GM18861 (cell line): ENCODE data around the gene TTC9B.

Experiments
- ATAC-seq: cut with Tn5 transposase; IDR thresholded peaks from one replicate; pipeline ENCODE4 v1.9.1; 2021; ENCODE audit not compliant: unreplicated experiment

Gene TTC9B

DNA sequence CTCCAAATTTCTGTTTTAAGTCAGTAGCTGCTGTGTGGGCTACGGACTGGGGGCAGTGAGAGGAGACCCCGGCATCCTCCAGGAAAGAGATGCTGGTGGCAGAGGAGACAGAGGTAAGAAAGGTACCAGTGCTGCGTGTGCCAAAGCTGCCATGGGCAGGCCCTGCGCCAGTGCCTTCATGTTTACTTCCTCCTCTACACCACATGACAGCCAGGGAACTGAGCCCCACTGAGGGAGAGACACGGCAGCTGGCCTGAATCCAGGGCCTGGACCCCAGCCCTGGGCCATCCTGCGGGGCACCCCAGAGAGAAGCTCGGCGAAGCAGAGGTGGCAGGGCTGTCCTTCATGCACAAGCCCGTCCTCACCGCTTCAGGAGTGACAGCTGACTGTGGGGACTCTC lies 31.0 kb upstream of the TTC9B start:
- ATAC-seq, result no peak

DNA sequence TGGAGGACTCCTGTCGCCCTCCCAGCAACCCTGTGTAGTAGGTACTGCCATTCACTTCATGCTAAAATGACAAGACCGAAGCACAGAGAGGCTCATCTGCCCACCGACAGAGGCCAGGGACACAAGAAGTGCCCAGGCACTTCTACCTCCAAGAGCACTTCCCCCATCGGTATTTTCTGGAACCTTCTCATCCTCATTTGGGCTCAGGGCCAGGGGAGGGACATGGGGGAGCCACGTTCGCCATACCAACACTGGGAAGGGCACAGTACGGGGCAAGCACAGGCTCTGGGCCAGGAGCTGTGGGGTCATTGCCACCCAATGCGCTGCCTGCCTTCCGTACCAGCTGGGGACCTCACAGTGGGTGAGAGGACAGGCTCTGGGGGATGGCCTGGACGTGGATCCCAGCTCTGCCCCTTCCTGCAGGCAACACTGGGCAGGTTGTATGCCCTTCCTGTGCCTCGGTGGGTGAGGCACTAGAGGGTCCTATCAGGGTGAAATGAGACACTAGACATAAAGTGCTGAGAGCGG lies 29.6 kb upstream of the TTC9B start:
- no peak for ATAC-seq

DNA sequence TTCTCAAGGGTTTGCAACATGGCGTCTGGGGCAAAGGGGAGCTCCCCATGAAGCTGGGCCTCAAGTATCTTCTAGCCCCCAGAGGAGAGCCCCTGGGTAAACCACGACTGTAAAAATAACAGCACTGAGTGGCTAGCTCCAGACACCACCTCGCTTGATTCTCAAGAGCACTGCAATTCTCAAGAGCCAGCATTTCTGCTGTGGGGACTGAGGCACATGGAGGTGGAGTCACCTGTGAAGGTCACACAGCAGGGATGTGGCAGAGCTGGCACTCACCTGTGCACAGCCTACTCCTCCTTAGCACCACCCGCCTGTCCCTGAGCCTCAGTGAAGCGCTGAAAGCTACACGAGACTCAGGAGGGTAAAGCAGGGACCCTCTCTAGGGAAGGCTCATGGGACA lies 29.0 kb upstream of the TTC9B start:
- no peak for ATAC-seq

DNA sequence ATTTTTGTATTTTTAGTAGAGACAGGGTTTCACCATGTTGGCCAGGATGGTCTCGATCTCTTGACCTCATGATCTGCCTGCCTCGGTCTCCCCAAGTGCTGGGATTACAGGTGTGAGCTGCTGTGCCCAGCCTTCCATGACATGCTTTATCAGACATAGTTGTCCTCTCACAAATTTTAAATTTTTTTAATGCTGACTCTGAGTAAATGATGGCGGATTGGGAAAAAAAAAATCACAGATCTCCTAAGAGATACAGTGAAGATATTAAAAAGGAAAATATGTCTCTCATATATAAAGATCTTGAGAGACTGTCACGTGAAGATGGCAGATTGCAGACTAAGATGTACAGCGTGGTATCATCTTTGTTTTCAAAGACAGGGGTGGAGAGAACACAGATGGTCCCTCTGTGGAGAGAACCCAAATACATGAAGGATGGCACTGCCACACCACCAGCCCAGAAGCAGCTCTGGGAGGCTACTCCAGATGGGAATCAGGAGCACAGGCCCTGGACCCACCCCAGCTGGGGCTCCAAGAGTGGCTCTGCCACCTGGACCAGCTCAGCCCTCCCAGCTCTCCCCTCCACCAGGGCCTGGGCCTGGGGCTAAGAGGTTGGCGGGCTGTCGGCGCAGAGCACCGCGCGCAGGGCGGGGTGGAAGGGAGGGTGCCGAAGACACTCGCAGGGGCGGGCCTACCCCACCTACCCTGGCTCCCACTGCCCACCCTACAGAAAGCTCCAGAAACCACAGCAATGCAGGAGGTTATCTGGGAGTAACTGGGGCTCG lies 28.3 kb upstream of the TTC9B start:
- no peak for ATAC-seq

DNA sequence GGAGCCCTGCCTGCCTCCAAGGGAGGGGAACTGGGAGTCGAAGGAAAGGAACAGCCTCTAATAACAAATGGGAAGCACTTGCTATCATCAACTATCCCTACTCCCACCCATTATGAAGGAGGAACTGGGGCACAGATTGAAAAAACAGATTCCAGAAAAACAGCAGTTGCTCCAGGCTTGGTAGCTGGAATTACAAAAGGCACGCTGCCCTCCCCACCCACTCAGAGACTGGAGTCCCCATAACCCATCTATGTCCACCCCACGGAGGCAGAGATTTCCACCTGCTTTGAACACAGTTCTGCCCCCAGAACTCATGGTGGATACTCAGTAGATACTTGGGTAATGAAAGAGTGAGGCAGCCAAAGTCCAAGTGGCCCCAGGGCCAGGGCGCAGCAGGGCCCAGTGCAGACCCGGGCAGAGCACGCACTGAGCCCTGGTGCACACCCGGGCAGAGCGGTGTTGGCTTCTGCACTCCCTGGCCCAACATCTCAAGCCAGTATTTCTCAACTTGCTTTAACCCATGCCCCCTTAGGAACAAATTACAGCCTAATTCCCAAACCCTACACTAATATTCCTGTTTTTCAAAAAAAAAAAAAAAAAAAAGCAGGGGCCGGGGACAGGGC lies 27.4 kb upstream of the TTC9B start:
- ATAC-seq, result no peak

DNA sequence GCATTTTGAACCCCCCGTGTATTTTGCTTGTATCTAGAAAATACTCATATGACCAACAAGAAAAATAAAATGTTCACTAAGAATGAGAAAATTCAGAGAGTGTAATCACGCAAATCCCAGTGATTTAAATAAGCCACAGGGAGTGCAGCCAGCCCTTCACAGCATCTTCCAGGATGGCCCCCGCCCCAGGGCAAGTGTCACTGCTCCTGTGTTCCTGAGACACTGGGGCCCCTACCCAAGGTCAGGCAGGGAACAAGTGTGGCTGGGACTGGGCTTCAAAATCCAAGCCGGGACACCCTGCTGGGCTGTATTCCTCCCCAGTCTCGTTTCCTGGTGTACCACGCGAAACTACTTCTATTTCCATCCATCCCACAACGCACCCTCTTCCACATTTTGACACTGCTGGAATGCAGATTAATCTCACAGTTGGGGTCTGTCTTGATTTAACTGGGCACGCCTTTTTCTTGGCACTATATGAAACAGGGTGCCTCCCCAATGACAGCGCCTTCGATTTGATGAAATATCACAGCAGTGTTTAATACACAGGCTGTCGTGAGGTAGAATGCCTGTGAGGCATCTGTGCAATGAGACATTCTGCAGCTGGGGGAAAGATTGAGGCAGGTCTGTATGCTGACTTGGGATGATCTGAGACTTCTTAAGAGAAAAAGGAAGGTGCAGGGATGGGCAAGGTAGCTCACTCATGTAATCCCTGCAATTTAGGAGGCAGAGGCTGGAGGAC lies 26.6 kb upstream of the TTC9B start:
- no peak for ATAC-seq

DNA sequence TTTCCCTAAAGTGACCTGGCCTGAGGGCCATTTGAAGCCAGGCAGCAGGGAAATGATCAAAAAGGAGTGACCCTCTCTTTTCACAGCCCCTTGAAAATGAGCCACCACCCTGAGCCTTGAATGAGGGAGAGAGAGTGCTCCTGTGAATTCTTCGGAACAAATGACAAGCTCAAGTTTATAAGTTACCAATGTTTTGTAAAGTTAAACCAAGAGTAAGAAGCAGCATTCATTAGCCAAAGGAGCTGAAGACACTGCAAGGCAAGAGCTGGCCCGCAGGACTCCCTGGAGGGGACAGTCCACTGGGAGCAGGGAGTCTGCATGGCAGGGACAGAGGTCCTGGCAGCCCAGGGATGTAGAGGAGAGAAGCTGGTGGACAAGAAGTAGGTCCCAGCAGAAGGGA lies 25.0 kb upstream of the TTC9B start:
- no peak for ATAC-seq

DNA sequence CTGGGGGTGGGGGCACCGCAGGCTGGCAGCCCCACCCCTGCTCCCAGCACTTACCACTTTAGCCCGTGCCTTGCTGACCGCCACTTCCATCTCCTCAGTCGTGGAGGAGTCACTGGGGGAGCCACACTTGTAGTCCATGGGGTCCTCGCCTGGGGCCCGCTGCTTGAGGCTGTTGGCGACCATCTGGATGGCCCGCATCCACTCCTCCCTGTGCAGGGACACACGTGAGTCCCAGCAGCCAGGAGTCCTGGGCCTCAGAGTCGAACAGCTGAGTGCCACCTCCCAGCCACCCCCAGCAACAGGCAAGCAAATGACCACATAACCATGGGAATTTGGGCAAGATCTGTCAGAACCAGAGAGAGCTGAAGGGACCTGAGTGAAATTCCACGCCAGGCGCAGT lies 24.3 kb upstream of the TTC9B start:
- no peak for ATAC-seq

DNA sequence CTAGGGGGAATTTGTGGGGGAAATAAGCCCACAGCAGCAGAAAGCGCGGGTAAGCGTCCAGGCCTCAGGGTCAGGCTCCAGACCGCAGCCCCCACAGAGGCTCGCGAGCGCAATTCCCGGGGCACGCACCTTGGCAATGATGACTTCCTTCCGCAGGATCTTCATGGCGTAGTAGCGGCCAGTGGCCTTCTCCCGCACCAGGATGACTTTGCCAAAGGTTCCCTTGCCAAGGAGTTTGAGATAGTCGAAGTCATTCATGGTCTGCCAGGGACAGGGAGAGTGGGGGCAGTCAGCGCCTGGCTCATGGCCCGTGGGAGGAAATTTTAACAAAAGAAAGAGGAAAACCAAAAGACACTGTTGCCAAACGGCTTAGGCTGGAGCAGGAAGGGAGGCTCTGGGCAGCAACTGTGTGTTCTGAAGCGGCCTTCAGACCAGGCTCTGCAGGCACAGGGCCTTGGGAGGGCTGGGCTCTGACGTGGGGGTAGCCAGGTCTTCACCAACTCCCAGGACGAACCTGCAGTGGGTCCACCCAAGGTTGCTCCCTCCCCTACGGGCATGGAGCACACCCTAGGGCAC lies 23.7 kb upstream of the TTC9B start:
- no peak for ATAC-seq

DNA sequence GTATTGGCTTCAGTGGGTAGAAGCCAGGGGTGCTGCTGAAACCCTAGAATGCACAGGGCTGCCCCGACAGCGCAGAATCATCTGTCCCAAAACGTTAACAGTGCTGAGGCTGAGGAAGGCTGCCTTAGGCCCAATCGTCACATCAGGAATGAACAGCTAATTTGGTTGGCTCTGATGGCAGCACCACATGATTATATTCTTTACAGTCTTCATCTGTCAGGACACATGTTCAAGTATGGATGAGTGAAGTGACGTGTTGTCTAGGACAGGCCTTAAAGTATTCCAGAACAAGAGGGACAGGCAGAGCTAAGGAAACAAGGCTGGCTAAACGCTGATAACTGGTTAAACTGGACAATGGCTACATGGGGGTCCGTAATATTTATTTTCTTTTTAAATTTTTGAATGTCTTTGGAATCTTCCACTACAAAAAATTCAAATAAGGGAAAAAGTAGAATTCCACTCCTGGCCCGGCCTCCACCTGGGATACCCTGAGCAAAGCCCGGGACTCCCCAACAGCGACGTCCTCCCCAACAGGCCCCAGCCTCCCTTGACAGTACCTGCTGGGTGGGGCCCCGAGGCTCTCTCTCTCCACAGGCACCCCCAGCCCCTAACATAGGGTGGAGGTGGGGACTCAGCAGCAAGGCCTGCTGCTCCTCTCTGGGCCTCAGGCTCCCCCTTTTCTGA lies 23.1 kb upstream of the TTC9B start:
- ATAC-seq, result no peak

DNA sequence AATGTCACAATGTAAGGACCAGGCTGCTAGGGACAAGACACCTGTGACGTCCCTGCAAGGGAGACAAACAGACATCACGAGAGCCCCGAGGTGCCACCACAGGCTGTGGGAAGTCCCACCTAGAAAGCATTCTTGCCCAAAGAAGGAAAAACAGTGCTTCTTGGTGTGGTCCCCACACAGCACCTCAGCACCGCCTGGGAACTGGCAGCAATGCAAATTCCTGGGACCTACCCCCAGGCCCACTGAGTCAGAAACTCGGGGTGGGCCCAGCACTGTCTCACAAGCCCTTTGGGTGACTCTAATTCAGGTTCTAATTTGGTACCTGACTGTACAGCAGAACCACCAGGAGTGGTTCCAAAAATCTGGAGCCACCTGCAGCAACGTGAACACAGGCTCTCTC lies 22.1 kb upstream of the TTC9B start:
- no peak for ATAC-seq

DNA sequence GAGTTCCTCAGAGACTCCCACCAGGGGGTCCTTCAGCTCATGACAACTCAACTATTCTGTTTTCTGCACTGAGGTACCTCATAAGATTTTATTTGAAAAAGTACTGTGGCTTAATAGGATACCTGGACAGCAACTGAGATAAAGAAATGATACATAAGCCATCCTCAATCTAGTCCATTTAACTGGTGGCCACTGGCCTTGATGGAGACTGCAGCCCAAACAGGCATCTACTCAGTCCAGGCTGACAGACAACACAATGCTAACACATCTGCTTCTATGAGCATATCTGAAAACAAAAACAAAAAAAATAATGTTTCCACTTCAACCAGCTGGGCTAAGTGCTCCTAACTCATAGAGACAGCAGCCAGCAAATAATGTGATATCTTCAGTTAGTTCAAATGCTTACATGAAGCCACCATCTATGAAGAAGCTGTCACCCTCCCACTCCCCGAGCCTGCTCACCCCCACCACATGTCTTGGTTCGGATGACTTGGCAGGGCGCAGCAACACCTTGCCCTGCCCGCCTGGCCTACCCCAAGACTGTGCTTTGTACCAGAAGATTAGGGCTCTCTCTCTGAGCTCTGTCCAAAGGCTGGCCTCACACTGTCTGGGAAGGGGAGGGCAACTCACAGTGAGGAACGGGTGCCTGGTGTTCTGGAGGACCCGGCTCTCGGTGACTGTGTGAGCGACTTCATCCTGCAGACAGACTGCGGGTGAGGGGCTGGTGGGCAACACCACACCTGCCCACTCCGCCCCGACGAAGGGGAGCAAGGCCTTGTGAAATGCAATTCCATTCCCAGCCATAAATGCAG lies 21.4 kb upstream of the TTC9B start:
- no peak for ATAC-seq

DNA sequence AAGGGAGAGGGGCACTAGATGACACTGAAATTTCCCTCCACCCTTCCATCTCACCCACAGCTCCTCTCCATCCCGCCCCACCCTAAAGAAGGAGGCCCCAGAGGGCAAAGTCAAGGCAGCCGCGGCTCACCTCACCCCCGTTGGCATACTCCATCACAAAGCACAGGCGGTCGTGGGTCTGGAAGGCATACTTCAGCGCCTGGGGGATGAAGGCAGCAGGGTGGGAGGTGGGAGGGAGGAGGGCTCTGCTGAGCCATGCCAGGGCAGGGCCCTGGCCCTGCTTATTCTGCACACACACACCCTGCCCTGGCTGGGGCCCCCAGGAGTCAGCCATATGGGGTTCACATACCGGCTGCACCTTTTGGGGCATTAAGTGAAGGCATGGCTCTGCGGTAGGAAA lies 20.6 kb upstream of the TTC9B start:
- ATAC-seq, result no peak

DNA sequence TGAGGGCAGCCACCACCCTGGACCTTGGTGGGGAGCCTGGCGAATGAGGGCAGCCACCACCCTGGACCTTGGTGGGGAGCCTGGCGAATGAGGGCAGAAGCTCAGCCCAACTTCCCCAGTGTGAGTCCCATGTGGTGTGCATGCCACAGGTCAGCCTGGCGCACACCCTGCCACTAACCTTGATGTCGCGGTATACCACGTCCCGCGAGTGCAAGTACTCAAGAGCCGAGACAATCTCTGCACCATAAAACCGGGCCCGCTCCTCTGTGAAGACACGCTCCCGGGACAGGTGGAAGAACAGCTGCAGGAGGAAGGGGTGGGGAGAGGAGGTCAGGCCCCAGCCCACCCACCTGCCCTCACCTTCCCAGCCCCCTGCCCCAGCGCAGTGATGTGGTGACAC lies 19.6 kb upstream of the TTC9B start:
- ATAC-seq, result no peak

DNA sequence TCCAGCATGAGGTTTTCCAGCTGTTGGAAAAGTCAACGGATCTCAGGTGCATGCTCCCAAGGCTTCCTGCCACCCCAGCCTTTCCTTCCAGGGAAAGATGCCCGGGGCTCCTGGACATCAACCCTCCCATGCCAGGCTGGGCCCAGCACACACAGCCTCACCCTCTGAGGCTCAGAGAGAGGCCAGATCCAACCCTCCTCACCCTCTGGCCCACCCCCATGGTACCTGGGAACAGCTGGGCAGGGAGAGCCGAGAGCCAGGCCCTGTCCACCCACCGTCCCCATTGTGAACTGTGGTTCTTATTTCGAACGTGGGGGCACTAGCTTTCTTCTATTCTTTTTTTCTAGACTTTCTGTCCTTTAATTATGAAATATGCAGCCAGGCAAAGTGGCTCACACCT lies 18.2 kb upstream of the TTC9B start:
- ATAC-seq, result no peak

DNA sequence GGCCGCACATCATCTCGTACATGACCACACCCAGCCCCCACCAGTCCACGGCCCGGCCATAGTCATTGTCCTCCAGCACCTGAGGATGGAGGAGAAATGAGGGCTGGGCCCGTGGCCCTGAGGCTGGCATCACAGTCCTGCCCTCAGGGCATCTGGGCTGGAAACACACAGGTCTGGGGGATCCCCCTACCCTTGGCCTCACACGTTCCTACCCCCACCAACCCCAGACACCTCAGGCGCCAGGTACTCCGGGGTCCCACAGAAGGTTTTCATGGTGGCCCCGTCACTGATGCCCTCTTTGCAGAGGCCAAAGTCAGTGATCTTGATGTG lies 17.8 kb upstream of the TTC9B start:
- ATAC-seq, result no peak

DNA sequence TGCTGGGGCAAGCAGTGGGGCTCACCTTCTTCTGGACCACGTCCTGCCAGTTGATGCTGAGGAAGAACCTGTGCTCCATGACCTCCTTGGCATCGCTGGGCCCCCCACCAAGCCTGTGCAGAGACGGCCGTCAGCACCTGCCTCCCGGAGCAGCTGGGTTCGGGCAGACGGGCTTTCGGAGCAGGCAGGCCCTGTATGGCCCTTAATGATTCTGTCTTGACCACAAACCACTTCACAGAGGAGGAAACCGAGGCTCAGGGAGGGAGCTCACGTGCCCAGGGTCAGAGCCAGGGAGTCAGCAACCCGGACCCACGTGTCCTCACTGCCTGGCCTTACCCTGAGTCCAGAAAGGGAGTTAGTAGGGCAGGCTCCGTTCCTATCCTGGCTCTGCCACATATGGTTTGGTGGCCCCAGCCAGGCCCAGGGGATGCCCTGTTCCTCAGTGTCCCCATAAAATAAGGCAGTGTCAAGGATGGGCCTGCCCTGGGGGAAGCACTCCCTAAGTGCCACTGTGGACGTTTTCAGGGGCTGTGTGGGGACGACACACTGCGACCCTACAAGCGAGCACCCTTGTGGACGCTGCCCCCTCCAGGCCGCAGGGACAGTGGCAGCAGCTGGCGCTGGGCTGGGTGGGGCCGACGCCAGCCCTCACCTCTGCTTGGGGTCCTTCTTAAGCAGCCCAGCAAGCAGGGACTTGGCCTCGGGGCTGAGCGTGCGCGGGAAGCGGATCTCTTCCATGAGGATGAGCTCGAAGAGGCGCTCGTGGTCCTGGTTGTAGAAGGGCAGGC lies 17.2 kb upstream of the TTC9B start:
- no peak for ATAC-seq

DNA sequence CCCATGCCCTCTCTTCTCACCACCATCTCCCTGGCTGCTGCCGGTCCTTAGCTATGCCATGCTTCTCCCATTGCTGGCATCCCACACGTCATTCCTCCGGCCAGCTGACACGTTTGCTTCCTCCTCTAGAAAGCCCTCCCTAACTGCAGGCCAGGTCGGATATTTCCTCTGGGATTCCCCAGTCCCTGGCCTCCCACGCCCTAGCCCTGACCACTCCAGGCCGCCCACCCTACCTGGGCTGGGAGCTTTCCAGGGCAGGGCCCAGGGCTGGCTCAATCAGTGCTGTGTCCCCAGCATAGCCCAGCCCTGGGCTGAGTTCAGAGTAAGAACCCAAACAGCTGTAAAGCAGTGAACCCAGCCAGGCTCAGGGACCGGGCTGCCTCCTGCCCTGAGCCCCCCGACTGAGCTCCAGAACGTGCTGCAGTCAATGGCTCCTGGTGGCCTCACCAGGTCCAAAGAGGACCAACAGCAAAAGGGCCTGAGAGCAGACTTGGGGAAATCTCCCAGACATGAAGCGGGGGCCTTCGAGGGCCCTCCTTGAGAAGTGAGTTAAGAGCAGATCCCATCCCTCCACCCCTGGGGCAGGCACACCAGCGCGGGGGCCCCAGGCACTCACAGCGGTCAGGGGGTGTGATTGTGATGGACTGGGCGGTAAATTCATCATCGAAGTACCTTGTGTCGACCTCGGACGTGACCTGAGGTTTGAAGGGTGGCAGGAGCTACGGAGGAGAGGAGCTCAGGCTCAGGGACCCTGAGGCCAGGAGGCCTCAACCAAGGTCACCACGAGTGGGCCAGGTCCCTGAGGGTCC lies 16.4 kb upstream of the TTC9B start:
- ATAC-seq, result no peak
